Osteoblast (primary cell): ENCODE results near the gene EBLN1. TPM values are rescaled to one million over a fixed set of nuclear protein-coding genes. Genes with fewer than 3 reads are reported as not detected.
"Not testable (repeated sequence)": the region's sequence is repeated elsewhere in the genome, so short reads cannot be mapped to it uniquely, and the experiment has no call there.

ENCODE experiments used
- DNase-seq: peaks from one replicate; pipeline ENCODE4 v3.0.0; 2011; ENCODE audit warnings: low spot score, mixed read lengths; ENCODE audit not compliant: insufficient read length; ENCODE audit errors: missing footprints
- H2AFZ ChIP-seq: 2 replicates; pipeline ENCODE4 v1.6.0; 2011; ENCODE audit warnings: mild to moderate bottlenecking, low read length
- H3K27ac ChIP-seq: 2 replicates; pipeline ENCODE4 v1.5.1; 2011; ENCODE audit warnings: mild to moderate bottlenecking, low read depth, low read length, moderate library complexity
- H3K27me3 ChIP-seq: 2 replicates; pipeline ENCODE4 v1.6.0; 2012; ENCODE audit warnings: mild to moderate bottlenecking, control low read depth, inconsistent platforms, low read length, moderate library complexity; ENCODE audit not compliant: insufficient read depth
- H3K36me3 ChIP-seq: 2 replicates; pipeline ENCODE4 v1.5.1; 2011; ENCODE audit warnings: mild to moderate bottlenecking, low read length, control low read depth, moderate library complexity; ENCODE audit not compliant: insufficient read depth
- H3K4me1 ChIP-seq: 2 replicates; pipeline ENCODE4 v1.5.1; 2011; ENCODE audit warnings: mild to moderate bottlenecking, low read length, control low read depth, moderate library complexity; ENCODE audit not compliant: insufficient read depth
- H3K4me2 ChIP-seq: 2 replicates; pipeline ENCODE4 v1.6.0; 2011; ENCODE audit warnings: mild to moderate bottlenecking, low read length; ENCODE audit not compliant: insufficient read depth
- H3K4me3 ChIP-seq: fragments of 200-600 bp; sonication (generic); 3 replicates; pipeline ENCODE4 v1.5.1; 2012; ENCODE audit warnings: mild to moderate bottlenecking, low read length, inconsistent platforms; ENCODE audit not compliant: insufficient read depth
- H3K79me2 ChIP-seq: 2 replicates; pipeline ENCODE4 v1.6.0; 2012; ENCODE audit warnings: mild to moderate bottlenecking, low read length, control low read depth, inconsistent platforms; ENCODE audit not compliant: insufficient read depth
- H3K9me3 ChIP-seq: 2 replicates; pipeline ENCODE4 v1.5.1; 2011; ENCODE audit warnings: low read depth, low read length, control low read depth
- H4K20me1 ChIP-seq: 2 replicates; pipeline ENCODE4 v1.6.0; 2012; ENCODE audit warnings: mild to moderate bottlenecking, low read length, control low read depth; ENCODE audit not compliant: insufficient read depth
- total RNA-seq: library from RNA; depleted of rRNA; stranded (reverse); fragments of >200 nt; gene quantifications from 2 replicates; pipeline ENCODE4 v1.2.3, GENCODE V29; 2012
- TF ChIP-seq, protein P1 (sequence below): IDR thresholded peaks from 2 replicates; pipeline ENCODE4 v1.5.1; 2011; ENCODE audit warnings: mild to moderate bottlenecking, low read depth, low read length, moderate library complexity; ENCODE audit errors: extremely low read depth

EBLN1 gene
- total RNA-seq, 1 donor = not detected

DNA sequence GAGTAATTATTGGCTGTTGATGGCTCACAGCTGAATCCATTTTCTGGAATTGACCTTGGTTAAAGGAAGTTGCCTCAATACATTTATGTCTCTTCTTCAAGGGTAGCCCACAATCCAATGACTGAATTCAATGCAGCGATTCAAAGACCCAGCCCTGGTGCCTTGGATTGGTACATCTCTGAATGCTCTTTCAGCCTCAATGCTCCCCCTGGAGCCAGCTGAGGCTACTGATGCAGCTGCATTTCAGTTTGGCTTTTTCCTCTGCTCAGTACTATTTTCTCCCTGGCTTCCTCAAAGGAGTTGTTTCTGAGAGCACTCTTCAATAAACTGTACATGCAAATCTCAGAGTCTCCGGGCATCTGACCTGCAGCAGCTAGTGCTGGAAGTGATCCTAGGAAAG lies 633 bp upstream of the EBLN1 start:
- H3K36me3 ChIP-seq = no peaks in the 10 kb centered on the region
- H3K9me3 ChIP-seq = no peaks in the 10 kb centered on the region
- no peak for DNase-seq
- H3K4me1 ChIP-seq = no peaks in the 10 kb centered on the region
- H3K27me3 ChIP-seq = no peaks in the 10 kb centered on the region
- no peak overlapping the region for H3K4me2 ChIP-seq
- H4K20me1 ChIP-seq = no peaks in the 10 kb centered on the region
- H2AFZ ChIP-seq = no peak overlapping the region
- TF ChIP-seq, protein P1, sequence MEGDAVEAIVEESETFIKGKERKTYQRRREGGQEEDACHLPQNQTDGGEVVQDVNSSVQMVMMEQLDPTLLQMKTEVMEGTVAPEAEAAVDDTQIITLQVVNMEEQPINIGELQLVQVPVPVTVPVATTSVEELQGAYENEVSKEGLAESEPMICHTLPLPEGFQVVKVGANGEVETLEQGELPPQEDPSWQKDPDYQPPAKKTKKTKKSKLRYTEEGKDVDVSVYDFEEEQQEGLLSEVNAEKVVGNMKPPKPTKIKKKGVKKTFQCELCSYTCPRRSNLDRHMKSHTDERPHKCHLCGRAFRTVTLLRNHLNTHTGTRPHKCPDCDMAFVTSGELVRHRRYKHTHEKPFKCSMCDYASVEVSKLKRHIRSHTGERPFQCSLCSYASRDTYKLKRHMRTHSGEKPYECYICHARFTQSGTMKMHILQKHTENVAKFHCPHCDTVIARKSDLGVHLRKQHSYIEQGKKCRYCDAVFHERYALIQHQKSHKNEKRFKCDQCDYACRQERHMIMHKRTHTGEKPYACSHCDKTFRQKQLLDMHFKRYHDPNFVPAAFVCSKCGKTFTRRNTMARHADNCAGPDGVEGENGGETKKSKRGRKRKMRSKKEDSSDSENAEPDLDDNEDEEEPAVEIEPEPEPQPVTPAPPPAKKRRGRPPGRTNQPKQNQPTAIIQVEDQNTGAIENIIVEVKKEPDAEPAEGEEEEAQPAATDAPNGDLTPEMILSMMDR = peak; percentile 13
- no peak overlapping the region for H3K4me3 ChIP-seq
- no peak overlapping the region for H3K27ac ChIP-seq
- H3K79me2 ChIP-seq = no peaks in the 10 kb centered on the region

DNA sequence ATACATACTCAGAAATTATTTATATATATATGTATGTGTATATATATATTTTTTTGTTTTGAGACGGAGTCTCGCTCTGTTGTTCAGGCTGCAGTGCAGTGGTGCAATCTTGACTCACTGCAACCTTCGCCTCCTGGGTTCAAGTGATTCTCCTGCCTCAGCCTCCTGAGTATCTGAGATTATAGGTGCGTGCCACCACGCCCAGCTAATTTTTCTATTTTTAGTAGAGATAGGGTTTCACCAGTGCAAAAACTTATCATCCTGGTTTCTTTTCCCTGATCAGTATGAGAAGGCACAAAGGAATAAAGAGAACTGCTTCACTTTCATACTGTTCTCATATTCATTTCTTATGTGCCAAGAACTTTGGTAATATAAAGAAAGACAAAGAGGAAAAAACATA lies 731 bp downstream of the EBLN1 start:
- H3K79me2 ChIP-seq, H3K27me3 ChIP-seq, DNase-seq, H3K27ac ChIP-seq, H4K20me1 ChIP-seq, H2AFZ ChIP-seq, H3K4me3 ChIP-seq, H3K36me3 ChIP-seq, H3K4me2 ChIP-seq, H3K9me3 ChIP-seq, H3K4me1 ChIP-seq: not testable (repeated sequence)

DNA sequence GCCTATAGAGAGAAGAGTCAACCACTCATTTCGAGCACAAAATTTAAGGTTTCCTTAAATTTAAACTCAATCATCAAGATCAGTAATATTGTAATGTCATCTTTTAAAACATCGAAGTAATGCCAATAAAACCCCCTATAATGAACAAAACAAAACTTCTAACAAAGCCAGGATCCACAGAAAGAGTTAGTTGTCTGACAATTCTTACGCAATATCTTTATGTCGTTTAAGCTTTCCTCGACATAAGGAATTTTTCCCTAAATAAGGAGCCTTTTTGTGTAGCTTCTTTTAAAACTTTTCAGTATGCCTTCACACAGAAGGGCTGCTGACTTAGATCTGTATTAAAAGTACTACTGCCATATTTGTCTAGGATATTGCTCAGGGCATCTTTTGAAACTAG lies 7.5 kb downstream of the EBLN1 start:
- TF ChIP-seq, protein P1 = no peak
- no peaks in the 10 kb centered on the region for H4K20me1 ChIP-seq
- H3K4me3 ChIP-seq = no peak overlapping the region
- H3K79me2 ChIP-seq = no peaks in the 10 kb centered on the region
- H2AFZ ChIP-seq = no peak overlapping the region
- no peak overlapping the region for H3K27ac ChIP-seq
- no peak for DNase-seq
- peaks cover 2% of the 10 kb centered on the region for H3K27me3 ChIP-seq
- no peaks in the 10 kb centered on the region for H3K9me3 ChIP-seq
- no peaks in the 10 kb centered on the region for H3K36me3 ChIP-seq
- no peaks in the 10 kb centered on the region for H3K4me1 ChIP-seq
- no peak overlapping the region for H3K4me2 ChIP-seq

DNA sequence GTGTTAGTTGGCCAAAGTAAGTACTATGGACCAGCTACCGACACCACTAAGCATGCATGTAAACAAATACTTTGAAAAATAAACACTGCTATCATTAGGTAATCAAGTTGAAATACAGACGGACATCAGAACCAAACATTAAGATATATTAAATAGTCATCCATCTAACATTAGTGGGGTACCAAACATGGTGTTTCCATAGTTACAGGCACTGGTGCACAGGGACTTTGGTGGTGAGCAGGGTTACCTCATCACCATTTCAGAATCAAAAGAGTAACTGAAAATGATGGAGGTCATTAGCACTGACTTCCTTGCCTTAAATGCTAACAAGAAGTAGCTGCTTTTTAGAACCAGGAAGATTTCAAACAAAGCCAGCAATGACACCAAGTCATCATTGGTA lies 23.9 kb downstream of the EBLN1 start:
- TF ChIP-seq, protein P1 = no peak
- no peaks in the 10 kb centered on the region for H3K4me1 ChIP-seq
- no peaks in the 10 kb centered on the region for H3K27me3 ChIP-seq
- no peaks in the 10 kb centered on the region for H3K79me2 ChIP-seq
- no peaks in the 10 kb centered on the region for H3K36me3 ChIP-seq
- no peak overlapping the region for H3K4me3 ChIP-seq
- no peak overlapping the region for H3K27ac ChIP-seq
- H3K9me3 ChIP-seq = no peaks in the 10 kb centered on the region
- no peaks in the 10 kb centered on the region for H4K20me1 ChIP-seq
- H2AFZ ChIP-seq = no peak overlapping the region
- H3K4me2 ChIP-seq = no peak overlapping the region
- no peak for DNase-seq
